SK-MEL-5 (cell line): ENCODE data around the gene ARMC9. TPM values are rescaled to one million over a fixed set of nuclear protein-coding genes. Genes with fewer than 3 reads are reported as not detected.
"Not testable (repeated sequence)": the region's sequence is repeated elsewhere in the genome, so short reads cannot be mapped to it uniquely, and the experiment has no call there.

Experiments used
- DNase-seq: peaks from one replicate; pipeline ENCODE4 v3.0.0-alpha.2; 2016; ENCODE audit warnings: low read depth, low spot score
- in situ Hi-C: cut with HindIII; loops from 2 replicates; pipeline ENCODE4 v1.10.0; 2016; ENCODE audit warnings: low sequenced_read_pairs, high pct_unique_total_duplicates, low pct_unique_long_range_greater_than_20kb
- total RNA-seq: library from RNA; depleted of rRNA; stranded (reverse); fragments of >200 nt; shearing (Covaris generic); gene quantifications from 2 replicates; pipeline ENCODE4 v1.2.3, GENCODE V29; 2014

The ARMC9 gene
- total RNA-seq, 1 experiment from 2014 or later, result 23.0 TPM

DNA sequence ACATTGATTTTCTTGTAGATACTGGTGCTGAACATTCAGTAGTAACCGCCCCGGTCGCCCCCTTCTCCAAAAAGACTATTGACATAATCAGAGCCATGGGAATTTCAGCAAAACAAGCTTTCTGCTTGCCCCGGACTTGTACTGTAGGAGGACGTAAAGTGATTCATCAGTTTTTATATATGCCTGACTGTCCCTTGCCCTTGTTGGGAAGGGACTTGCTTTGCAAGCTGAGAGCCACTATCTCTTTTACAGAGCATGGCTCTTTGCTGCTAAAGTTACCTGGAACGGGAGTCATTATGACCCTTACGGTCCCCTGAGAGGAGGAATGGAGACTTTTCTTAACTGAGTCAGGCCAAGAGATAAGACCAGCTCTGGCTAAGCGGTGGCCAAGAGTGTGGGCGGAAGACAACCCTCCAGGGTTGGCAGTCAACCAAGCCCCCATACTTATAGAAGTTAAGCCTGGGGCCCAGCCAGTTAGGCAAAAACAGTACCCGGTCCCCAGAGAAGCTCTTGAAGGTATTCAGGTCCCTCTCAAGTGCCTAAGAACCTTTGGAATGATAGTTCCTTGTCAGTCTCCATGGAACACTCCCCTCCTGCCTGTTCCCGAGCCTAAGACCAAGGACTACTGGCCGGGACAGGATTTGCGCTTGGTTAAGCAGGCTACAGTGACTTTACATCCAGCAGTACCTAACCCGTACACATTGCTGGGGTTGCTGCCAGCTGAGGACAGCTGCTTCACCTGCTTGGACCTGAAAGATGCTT is 205.2 kb downstream of the ARMC9 start:
- DNase-seq, in situ Hi-C loops: not testable (repeated sequence)

DNA sequence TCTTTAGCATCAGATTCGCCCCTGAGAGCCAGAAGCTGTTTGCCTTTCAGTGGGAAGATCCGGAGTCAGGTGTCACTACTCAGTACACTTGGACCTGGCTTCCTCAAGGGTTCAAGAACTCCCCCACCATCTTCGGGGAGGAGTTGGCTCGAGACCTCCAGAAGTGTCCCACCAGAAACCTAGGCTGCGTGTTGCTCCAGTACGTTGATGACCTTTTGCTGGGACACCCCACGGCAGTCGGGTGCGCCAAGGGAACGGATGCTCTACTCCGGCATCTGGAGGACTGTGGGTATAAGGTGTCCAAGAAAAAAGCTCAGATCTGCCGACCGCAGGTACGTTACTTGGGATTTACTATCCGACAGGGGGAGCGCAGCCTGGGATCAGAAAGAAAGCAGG is 205.8 kb downstream of the ARMC9 start:
- in situ Hi-C loops, DNase-seq: not testable (repeated sequence)

DNA sequence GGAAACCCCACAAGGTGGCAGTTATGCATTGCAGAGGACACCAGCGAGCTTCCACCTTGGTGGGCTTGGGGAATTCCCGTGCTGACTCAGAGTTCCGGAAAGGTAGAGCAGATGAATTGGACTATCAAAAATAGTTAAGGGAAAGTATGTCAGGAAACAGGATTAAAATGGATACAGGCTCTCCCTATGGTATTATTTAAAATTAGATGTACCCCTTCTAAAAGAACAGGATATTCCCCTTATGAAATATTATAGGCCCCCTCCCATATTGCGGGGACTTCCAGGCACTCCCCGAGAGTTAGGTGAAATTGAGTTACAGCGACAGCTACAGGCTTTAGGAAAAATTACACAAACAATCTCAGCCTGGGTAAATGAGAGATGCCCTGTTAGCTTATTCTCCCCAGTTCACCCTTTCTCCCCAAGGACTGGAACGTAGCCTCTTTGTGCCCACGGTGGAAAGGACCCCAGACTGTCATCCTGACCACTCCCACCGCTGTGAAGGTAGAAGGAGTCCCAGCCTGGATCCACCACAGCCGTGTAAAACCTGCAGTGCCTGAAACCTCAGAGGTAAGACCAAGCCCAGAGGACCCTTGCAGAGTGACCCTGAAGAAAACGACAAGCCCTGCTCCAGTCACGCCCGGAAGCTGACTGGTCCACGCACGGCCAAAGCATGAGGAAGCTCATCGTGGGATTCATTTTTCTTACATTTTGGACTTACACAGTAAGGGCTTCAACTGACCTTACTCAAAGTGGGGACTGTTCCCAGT is 207.4 kb downstream of the ARMC9 start:
- DNase-seq, in situ Hi-C loops: not testable (repeated sequence)

DNA sequence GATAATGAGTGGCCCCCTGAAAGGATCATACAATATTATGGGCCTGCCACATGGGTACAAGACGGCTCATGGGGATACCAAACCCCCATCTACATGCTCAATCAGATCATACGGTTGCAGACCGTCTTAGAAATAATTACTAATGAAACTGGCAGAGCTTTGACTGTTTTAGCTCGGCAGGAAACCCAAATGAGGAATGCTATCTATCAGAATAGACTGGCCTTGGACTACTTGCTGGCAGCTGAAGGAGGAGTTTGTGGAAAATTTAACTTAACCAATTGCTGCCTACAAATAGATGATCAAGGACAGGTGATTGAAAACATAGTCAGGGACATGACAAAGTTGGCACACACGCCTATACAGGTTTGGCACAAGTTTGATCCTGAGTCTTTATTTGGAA is 209.3 kb downstream of the ARMC9 start:
- DNase-seq, in situ Hi-C loops: not testable (repeated sequence)

DNA sequence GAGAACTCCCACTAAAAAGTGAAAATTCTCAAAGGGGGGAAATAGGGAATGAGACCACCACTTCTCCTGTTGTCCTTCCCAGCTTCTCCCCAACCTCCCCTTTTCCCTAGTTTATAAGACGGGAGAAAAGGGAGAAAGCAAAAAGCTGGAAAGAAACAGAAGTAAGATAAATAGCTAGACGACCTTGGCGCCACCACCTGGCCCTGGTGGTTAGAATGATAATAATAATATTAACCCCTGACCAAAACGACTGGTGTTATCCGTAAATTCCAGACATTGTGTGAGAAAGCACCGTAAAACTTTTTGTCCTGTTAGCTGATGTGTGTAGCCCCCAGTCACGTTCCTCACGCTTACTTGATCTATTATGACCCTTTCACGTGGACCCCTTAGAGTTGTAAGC is 209.9 kb downstream of the ARMC9 start:
- in situ Hi-C loops, DNase-seq: not testable (repeated sequence)

DNA sequence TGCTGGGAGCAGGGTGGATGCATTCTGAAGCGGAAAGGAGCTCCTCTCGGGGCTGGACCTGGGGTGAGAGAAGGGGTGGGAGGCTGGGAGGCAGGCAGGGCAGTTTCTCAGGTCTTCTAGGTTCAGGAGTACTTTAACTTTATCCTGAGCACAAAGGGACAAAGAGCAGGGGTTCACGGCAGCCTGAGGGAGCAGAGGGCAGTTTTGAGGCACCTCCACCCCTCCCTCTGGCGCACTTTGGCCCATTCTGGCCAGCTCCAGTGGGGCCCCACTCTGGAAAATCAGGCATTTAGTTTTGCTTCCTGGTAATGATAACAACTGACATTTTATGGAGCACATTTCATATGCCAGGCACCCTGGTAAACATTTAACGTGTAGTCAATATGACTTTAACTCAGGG is 211.3 kb downstream of the ARMC9 start:
- in situ Hi-C loops, result no loop called here

DNA sequence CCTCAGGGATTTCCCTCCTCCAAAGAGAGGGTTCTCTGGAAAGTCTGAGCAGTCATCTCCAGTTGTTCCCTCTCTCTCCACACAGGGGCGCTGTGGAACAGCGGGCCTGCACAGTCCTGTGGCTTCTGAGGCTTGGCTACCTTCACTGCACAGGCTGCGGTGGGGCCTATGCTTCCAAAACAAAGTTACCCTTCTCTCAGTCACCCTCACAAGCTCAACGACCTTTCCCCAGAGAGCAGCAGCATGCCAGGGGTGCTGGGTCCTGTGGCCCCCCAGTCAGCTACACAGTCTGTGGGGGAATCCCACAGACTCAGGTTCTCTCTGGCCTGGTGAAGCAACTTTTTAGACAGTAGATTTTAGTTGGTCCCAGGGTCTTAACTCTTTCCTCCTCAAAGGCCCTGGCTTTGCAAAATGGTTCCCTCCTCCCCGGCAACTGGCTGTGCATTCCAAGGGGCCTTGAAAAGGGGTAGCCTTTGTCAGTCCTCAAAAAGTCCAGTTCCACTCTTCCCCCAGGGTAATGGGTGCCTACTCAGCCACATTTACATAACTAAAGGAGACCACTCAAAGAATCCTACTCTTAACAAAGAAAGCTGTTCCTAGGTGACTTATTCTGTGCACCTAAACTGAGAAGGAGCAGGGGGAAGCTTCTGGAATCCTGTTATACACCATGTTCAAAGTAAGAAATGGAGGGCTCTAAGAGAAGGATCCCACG is 212.0 kb downstream of the ARMC9 start:
- in situ Hi-C loops, result no loop called here
- no peak for DNase-seq

More for the DNA sequence above, 211.3 kb downstream of the ARMC9 start:
- no peak for DNase-seq

DNA sequence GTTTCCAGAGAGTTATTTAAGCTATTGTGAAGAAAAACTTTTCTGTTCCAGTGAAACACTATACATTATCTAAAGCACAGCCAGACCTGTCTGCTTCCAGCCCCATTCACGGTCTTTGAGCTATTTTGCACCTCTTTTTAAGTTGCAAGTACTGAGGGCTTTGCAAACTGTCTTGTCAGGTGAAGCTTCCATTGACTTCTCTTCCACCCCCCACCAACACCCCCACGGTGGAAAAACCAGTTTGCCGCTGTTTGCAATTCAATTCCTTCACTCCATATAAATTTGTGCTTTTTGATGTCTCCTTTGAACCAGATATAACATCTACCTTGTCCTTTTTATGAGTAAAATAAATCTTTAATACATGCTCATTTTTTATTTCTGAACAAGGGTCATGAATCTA is 212.8 kb downstream of the ARMC9 start:
- no peak for DNase-seq
- in situ Hi-C loops, result no loop called here

DNA sequence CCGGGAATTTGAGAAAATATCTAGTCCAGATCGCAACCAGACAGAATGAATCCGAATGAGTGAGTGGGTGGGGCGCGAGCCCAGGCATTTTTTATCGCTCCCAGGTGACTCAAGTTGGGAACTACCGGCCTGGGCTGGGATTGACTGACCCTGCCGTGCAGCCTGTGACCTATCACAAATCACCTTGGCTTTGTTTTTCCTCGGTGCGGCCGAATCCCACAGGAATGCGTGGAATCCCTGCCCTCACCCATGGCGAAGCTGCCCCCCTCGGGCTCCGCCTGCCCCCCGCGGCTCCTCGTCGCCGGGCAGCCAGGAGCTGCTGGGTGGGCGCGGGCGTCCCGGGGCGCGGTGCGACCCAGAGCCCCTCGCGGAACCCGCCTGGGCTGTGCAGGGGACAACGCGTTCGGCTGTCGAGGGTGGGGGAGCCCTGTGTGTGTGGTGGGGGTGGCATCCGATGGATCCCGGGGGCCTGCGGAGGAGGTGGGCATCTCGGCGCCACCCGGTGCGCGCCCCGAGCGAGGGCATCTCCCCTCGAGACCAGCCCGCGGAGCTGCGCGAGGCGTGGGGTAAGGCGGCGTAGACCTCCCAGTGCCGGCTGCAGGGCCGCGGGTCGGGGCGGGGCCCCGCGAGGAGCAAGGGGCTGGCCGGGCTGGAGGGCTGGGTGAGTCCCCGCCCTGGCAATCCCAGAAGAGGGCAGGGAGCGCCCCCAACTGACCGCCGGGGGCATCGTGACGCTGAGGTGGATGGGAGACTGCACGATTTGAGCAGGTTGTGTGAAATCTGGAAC is 213.6 kb downstream of the ARMC9 start:
- peak; percentile 84 for DNase-seq
- in situ Hi-C loops, result no loop called here

DNA sequence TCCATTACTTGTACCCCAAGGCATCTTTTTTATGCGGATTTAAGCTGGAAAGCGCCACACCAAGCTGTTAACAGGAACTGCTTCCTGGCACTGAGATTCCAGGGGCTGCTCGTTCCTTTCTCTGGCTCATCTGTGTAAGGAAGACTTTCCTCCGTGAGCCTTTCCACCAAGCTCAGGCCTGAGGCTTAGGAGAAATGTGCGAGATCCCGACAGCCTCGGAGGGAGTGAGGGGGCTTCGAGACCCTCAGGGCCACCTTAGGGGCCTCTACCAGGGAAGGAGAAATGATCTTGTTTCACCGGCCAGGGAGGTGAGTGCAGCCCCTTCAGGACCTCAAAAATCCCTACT is 214.2 kb downstream of the ARMC9 start:
- in situ Hi-C loops, result no loop called here

DNA sequence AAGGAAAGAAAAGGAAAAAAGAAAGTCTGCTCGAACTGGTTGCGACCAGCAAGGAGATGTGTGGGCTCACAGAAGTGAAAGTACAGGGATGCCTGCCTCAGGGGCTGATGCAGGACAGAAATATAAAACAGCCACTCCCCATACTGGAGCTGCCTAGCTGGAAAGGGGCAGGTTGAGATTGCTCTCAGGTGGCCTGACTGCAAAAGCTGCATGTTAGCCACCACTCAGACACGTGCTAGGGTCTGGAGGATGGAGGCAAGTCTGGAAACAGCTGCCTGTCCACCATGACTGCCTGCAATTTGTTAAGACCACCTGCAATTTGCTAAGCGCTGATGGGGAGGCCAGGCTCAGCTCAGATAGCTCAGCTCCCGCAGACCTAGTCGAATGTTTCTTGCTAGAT is 215.0 kb downstream of the ARMC9 start:
- in situ Hi-C loops, result no loop called here
- no peak for DNase-seq

More for the DNA sequence above, 214.2 kb downstream of the ARMC9 start:
- DNase-seq, result no peak

DNA sequence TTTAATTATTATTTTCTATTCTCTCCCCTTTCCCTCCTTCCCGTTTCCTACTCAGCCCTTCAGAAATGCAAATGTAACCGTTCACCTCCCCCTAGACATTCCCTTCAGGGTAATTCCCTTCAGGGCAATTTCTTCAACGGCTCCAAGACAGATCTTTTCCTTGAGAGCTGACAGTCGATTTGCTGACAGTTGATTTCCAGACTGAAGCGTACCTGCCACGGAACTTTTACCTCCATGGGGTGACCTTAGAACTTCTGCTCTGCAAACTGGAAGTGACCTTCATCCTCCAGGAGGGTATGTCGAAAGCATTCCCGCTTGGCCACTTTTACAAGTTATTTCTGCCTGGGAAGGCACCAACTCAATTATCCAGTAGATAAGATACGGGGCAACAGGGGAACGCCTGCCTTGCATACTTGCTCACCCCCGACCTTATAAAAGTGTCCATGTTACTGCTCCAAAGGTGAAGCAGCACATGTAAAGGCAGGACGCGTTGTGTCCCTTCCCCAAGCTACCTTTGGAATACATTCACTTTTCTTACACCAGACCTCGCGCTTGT is 215.6 kb downstream of the ARMC9 start:
- no peak for DNase-seq
- in situ Hi-C loops, result no loop called here

DNA sequence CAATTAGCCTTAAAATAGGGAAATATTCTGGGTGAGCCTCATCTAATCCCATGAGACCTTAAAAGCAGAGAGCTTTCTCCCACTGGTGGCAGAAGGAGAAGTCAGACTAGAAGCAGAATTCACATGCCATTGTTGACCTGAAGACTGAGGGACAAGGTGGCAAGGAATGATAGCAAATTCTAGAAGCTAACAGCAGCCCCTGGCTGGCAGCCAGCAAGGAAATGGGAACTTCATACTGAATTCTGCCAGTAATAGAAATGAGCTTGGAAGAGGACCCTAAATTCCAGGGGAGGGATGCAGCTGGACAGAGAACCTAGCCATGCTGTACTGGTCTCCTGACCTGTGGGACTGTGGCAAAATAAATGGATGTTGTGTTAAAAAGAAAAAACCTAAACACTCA is 216.6 kb downstream of the ARMC9 start:
- in situ Hi-C loops, result no loop called here
- no peak for DNase-seq

DNA sequence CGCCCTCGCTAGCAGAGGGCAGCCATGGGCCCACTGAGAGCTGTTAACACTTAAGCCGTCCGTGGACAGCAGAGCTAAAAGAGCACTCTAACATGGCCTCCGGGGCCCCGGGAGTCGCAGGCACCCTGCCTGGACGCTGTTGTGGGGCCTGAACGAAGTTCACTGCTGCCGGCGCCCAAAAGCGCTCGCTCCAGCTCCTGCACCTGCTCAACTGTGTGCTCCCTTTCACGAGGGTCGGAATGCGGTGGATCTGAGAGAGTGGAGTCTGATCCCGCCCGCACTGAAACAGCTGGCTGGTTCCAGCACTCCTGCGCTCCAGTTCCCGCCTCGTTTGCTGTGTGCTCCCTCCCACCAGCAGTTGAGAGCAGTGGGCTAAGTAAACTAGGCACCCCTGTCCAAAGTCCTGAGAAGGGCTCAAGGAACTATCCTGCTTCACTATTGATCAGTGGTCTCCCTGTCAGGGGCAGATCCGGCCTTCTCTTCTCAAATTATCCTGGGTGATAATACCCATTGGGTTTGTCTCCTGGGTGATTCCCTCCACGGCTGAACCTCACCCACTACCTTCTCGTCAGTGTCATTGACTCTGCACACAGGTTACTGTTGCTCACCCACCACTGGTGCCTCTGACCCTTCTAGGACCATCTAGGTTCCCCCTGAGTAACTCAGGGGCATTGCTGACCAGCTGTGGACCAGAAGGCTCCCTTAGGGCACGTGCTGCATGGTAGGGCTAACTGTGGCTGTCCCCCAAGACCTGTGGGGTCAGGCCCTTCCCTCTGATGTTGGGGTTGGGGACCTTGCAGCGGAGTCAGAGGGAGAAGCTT is 220.6 kb downstream of the ARMC9 start:
- in situ Hi-C loops, result no loop called here
- DNase-seq, result no peak

DNA sequence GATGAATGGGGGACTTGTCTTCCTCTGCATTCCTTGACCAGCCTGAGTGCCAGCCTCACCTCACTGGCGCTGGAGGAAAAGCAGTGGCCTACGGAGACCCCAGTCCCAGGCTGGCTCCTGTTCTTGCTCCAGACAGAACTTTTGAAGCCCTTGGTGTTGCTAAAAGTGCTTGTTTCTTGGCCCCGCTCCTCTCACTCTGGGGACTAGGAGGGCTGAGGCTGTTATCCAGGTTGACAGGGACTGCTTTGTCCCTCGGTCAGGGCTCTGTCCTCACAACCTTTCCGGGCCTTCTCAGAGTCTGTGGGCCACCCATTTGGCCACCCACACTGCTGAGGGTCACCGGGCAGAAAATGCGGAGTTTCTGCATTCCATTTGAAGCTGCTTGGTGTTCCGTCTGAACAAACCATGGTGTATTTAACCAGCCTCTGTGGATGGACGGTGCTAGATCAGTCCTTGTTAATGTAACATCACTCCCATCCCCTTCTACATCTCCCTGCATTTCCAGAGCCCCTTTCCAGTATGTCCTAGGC is 222.7 kb downstream of the ARMC9 start:
- no peak for DNase-seq
- in situ Hi-C loops, result no loop called here

DNA sequence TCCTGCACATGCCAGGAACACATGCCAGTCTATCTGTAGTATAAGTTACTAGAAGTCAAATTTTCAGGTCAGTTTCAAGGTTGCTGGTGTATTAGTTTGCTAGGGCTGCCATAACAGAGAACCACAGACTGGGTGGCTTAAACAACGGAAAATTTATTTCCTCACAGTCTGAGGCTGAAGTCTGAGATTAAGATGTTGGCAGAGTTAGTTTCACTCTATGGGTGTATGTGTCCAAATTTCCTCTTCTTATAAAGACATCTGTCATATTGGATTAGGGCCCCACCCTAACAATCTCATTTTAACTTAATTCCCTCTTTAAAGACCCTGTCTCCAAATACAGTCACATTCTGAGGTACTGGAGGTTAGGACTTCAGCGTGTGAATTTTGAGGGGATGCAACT is 223.6 kb downstream of the ARMC9 start:
- DNase-seq, result no peak
- in situ Hi-C loops, result no loop called here
